B cell (primary cell): ENCODE data around the gene ATP5ME. TPM values are rescaled to one million over a fixed set of nuclear protein-coding genes. Genes with fewer than 3 reads are reported as not detected.

ENCODE experiments used
- ATAC-seq: fragments of 200-7000 bp; cut with Tn5 transposase; one replicate; pipeline ENCODE4 v1.10.0; 2021; ENCODE audit warnings: low read depth, mild to moderate bottlenecking, moderate number of reproducible peaks, moderate library complexity
- CTCF ChIA-PET: fragments of 350-600 bp; sonication (Branson Sonifier 250); formaldehyde crosslinking; loops from one replicate; lab custom pipeline; 2021; ENCODE audit warnings: antibody characterized with exemption, inconsistent platforms; lab: Charles Lee
- POLR2A ChIA-PET: fragments of 350-600 bp; sonication (Branson Sonifier 250); formaldehyde crosslinking; loops from one replicate; lab custom pipeline; 2021; ENCODE audit warnings: antibody characterized with exemption; lab: Charles Lee
- DNase-seq: peaks from one replicate; pipeline ENCODE4 v3.0.0; 2013
- H2AFZ ChIP-seq: 2 replicates; pipeline ENCODE4 v1.6.1; 2012; ENCODE audit warnings: mild to moderate bottlenecking, low read depth, low read length; ENCODE audit not compliant: insufficient read depth, poor library complexity, severe bottlenecking
- H3K27ac ChIP-seq, 2 donors: 1 replicate in 1 of 2; 2 replicates in 1 of 2; pipeline ENCODE4 v1.5.1; 2012 to 2013; ENCODE audit warnings: low read length in 2 of 2, mild to moderate bottlenecking in 2 of 2, moderate library complexity in 1 of 2
- H3K27me3 ChIP-seq, 4 experiments: fragments of 200-600 bp in 1 of 4; sonication (generic) in 1 of 4; replicated peaks in 1 of 4; 1 replicate in 2 of 4; 2 replicates in 2 of 4; pipeline versions ENCODE4 v1.6.1 to v1.7.0; 2013 to 2016; ENCODE audit warnings: low read length in 3 of 4, mild to moderate bottlenecking in 2 of 4, mixed read lengths in 1 of 4, moderate library complexity in 1 of 4; ENCODE audit not compliant: insufficient read depth in 4 of 4, control insufficient read depth in 3 of 4; ENCODE audit errors: control extremely low read depth in 1 of 4
- H3K36me3 ChIP-seq, 2 experiments: replicated peaks in 1 of 2; 1 replicate in 1 of 2; 2 replicates in 1 of 2; pipeline versions ENCODE4 v1.6.1 to v1.7.1; 2013; ENCODE audit warnings: low read length in 1 of 2; ENCODE audit not compliant: insufficient read depth in 2 of 2, control insufficient read depth in 1 of 2; ENCODE audit errors: control extremely low read depth in 1 of 2, extremely low read depth in 1 of 2
- H3K4me1 ChIP-seq, 2 donors: fragments of 200-600 bp in 1 of 2; sonication (generic) in 1 of 2; 1 replicate in 1 of 2; 2 replicates in 1 of 2; pipeline versions ENCODE4 v1.5.1 to v1.6.1; 2013 to 2017; ENCODE audit warnings: low read length in 2 of 2; ENCODE audit not compliant: control insufficient read depth in 2 of 2, insufficient read depth in 2 of 2
- H3K4me2 ChIP-seq: replicated peaks from 2 replicates; pipeline ENCODE3; 2012; ENCODE audit warnings: mild to moderate bottlenecking, low read depth, low read length; ENCODE audit not compliant: poor library complexity, severe bottlenecking
- H3K4me3 ChIP-seq, 5 experiments: fragments of 200-600 bp in 1 of 5; sonication (generic) in 1 of 5; 1 replicate in 3 of 5; 2 replicates in 2 of 5; pipeline versions ENCODE4 v1.5.1 to v1.7.0; 2011 to 2016; ENCODE audit warnings: low read length in 4 of 5, mild to moderate bottlenecking in 4 of 5, low read depth in 2 of 5, control low read depth in 1 of 5, moderate library complexity in 1 of 5; ENCODE audit not compliant: insufficient read depth in 1 of 5; ENCODE audit errors: control extremely low read depth in 1 of 5, extremely low read depth in 1 of 5
- H3K79me2 ChIP-seq: fragments of 200-600 bp; sonication (generic); one replicate; pipeline ENCODE4 v1.6.0; 2016; ENCODE audit warnings: low read length; ENCODE audit not compliant: control insufficient read depth, insufficient read depth
- H3K9ac ChIP-seq: fragments of 200-600 bp; sonication (generic); 2 replicates; pipeline ENCODE4 v1.6.1; 2017; ENCODE audit warnings: mild to moderate bottlenecking, low read length, moderate library complexity
- H3K9me3 ChIP-seq, 3 donors: one replicate each; pipeline versions ENCODE4 v1.6.1 to v1.7.1; 2013; ENCODE audit warnings: low read length in 2 of 3; ENCODE audit not compliant: control insufficient read depth in 2 of 3, insufficient read depth in 1 of 3; ENCODE audit errors: control extremely low read depth in 1 of 3
- H4K20me1 ChIP-seq: 2 replicates; pipeline ENCODE4 v1.6.0; 2012; ENCODE audit warnings: mild to moderate bottlenecking, low read length; ENCODE audit not compliant: insufficient read depth, control insufficient read depth, poor library complexity, severe bottlenecking
- H3K27ac Mint-ChIP-seq: one replicate; pipeline ENCODE4 v1.8.0; 2021; ENCODE audit warnings: mixed read lengths
- H3K27me3 Mint-ChIP-seq: one replicate; pipeline ENCODE4 v1.8.0; 2021; ENCODE audit warnings: mixed read lengths
- H3K4me1 Mint-ChIP-seq: one replicate; pipeline ENCODE4 v1.8.0; 2021; ENCODE audit warnings: mixed read lengths
- H3K4me3 Mint-ChIP-seq: one replicate; pipeline ENCODE4 v1.8.0; 2021; ENCODE audit warnings: mixed read lengths
- H3K9me3 Mint-ChIP-seq: one replicate; pipeline ENCODE4 v1.8.0; 2022; ENCODE audit warnings: mixed read lengths; ENCODE audit not compliant: insufficient read depth
- EZH2 ChIP-seq: IDR thresholded peaks from 2 replicates; pipeline ENCODE4 v1.6.1; 2012; ENCODE audit warnings: borderline replicate concordance, low read depth, mild to moderate bottlenecking, moderate library complexity, low read length; ENCODE audit not compliant: insufficient read depth, poor library complexity, severe bottlenecking
- WGBS: methylation state at CpG from one replicate; pipeline ENCODE4 v1.1.5; 2013; ENCODE audit warnings: missing lambda C conversion rate; ENCODE audit not compliant: insufficient coverage; 5-methylcytosine and 5-hydroxymethylcytosine counted together
- intact Hi-C: fragments of 100-400 bp; cut with micrococcal nuclease; formaldehyde crosslinking; loops from one replicate; pipeline ENCODE4 v1.10.0; 2022
- polyA plus RNA-seq: library from polyadenylated mRNA; depleted of rRNA; stranded (reverse); fragments of >200 nt; gene quantifications from 2 replicates; pipeline ENCODE4 v1.2.3, GENCODE V29; 2012
- total RNA-seq, 2 donors: library from RNA; stranded (reverse); fragments of 120-200 nt in 1 of 2; gene quantifications; 1 replicate in 1 of 2; 2 replicates in 1 of 2; pipeline versions ENCODE4 v1.2.3 to v1.2.4, GENCODE V29; 2013 to 2022
- TF ChIP-seq, protein P1 (sequence below): fragments of 200-600 bp; IDR thresholded peaks from one replicate; pipeline ENCODE4 v1.8.0; 2022; ENCODE audit warnings: antibody characterized with exemption, mild to moderate bottlenecking

The ATP5ME gene
- total and polyA plus RNA-seq, 2 donors (not counting 1 experiment from before 2014, with no cell fraction given), result 129 to 153 TPM

DNA sequence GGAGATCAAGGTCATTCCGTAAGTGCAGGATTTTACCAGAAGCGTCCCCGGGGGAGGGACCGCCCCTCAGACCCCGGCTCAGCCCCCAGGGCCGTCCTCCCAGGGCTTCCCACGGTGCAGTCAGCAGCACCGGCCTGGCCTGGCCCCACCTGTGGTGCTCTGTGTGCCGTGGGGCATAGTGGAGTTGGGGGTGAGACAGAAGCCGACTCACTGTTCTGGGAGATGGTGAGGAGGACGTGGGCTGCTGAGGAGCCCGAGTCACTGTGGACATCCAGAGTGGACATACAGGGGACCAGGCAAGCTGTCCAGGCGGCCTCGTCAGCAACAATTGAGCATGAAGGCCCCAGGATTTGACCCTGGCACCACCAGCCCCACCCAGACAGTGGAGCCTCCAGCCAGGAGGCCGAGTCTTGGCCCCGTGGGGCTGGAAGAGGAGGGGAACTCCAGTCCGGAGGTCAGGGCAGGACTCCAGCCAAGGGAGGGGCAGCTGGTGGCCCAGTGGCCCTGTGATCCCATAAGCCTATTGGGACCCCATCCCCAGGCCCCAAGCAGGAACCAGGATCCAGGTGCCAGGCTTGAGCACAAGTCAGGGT lies 19.1 kb downstream of the ATP5ME start:
- peaks cover 0 to 15% (median 0%) of the 10 kb centered on the region in 3 donors for H3K9me3 ChIP-seq
- Mint-ChIP-seq H3K27ac (no peak overlapping the region), H3K9me3 (no peaks in the 10 kb centered on the region), H3K4me1 (no peaks in the 10 kb centered on the region), H3K27me3 (no peaks in the 10 kb centered on the region), H3K4me3 (no peak overlapping the region)
- H3K79me2 ChIP-seq, result no peaks in the 10 kb centered on the region
- no peaks in the 10 kb centered on the region for H3K36me3 ChIP-seq
- intact Hi-C loops, result no loop called here
- H3K27me3 ChIP-seq, result peaks cover 0 to 2% (median 0%) of the 10 kb centered on the region in 4 experiments
- ChIA-PET CTCF (no interaction called here), POLR2A (no interaction called here)
- TF ChIP-seq, protein P1, sequence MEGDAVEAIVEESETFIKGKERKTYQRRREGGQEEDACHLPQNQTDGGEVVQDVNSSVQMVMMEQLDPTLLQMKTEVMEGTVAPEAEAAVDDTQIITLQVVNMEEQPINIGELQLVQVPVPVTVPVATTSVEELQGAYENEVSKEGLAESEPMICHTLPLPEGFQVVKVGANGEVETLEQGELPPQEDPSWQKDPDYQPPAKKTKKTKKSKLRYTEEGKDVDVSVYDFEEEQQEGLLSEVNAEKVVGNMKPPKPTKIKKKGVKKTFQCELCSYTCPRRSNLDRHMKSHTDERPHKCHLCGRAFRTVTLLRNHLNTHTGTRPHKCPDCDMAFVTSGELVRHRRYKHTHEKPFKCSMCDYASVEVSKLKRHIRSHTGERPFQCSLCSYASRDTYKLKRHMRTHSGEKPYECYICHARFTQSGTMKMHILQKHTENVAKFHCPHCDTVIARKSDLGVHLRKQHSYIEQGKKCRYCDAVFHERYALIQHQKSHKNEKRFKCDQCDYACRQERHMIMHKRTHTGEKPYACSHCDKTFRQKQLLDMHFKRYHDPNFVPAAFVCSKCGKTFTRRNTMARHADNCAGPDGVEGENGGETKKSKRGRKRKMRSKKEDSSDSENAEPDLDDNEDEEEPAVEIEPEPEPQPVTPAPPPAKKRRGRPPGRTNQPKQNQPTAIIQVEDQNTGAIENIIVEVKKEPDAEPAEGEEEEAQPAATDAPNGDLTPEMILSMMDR, result no peak
- no peak for TF ChIP-seq EZH2
- no peaks in the 10 kb centered on the region for H4K20me1 ChIP-seq
- no peak overlapping the region for H3K9ac ChIP-seq
- DNase-seq (no peak), ATAC-seq (no peak)
- H3K4me1 ChIP-seq, result no peaks in the 10 kb centered on the region
- no peak overlapping the region for H3K4me3 ChIP-seq
- H2AFZ ChIP-seq, result no peak overlapping the region
- 76% methylated on average over 15 of the region's 17 CpGs for WGBS
- no peak overlapping the region for H3K4me2 ChIP-seq
- H3K27ac ChIP-seq, result no peak overlapping the region

DNA sequence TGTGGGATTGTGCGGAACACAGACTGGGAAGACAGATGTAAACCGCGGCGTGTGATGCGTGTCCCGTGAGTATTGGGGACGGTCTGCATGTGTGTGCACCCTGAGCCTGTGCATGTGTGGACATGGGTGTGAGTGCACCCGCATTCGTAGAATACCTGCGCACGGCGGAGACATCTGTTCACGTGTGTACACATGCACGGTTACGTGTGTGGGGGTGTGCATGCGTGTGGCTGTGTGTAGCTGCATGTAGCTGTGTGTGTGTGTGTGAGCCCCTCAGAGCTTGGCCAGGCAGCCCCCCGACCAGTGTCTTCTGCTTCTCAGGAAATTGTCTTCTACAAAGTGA lies 19.6 kb downstream of the ATP5ME start:
- Histone ChIP-seq H3K27ac (no peak overlapping the region), H3K9me3 (peaks cover 0 to 15% (median 0%) of the 10 kb centered on the region in 3 donors), H3K79me2 (no peaks in the 10 kb centered on the region), H3K36me3 (no peaks in the 10 kb centered on the region), H3K9ac (no peak overlapping the region), H3K27me3 (peaks cover 0 to 2% (median 0%) of the 10 kb centered on the region in 4 experiments), H3K4me3 (no peak overlapping the region), H4K20me1 (no peaks in the 10 kb centered on the region), H2AFZ (no peak overlapping the region), H3K4me2 (no peak overlapping the region), H3K4me1 (no peaks in the 10 kb centered on the region)
- intact Hi-C loops, result no loop called here
- H3K27me3 Mint-ChIP-seq, result no peaks in the 10 kb centered on the region
- CTCF ChIA-PET, result no interaction called here
- POLR2A ChIA-PET, result no interaction called here
- DNase-seq, result no peak
- ATAC-seq, result no peak
- no peaks in the 10 kb centered on the region for H3K9me3 Mint-ChIP-seq
- H3K4me1 Mint-ChIP-seq, result no peaks in the 10 kb centered on the region
- no peak overlapping the region for H3K27ac Mint-ChIP-seq
- WGBS, result 98% methylated on average over 11 of the region's 17 CpGs
- no peak overlapping the region for H3K4me3 Mint-ChIP-seq
- TF ChIP-seq, protein P1, result no peak
- TF ChIP-seq EZH2, result no peak
